K562 treated with DMSO at 1 percent for 4 hours (cell line): Measurements from ENCODE around the gene VPS13D. TPM values are rescaled to one million over a fixed set of nuclear protein-coding genes. Genes with fewer than 3 reads are reported as not detected.

Source experiments
- total RNA-seq: library from RNA; unstranded; fragments of 300-600 nt; gene quantifications from 2 replicates; pipeline ENCODE4 v1.2.3, GENCODE V29; 2022; ENCODE audit not compliant: insufficient read depth

The VPS13D gene, protein sequence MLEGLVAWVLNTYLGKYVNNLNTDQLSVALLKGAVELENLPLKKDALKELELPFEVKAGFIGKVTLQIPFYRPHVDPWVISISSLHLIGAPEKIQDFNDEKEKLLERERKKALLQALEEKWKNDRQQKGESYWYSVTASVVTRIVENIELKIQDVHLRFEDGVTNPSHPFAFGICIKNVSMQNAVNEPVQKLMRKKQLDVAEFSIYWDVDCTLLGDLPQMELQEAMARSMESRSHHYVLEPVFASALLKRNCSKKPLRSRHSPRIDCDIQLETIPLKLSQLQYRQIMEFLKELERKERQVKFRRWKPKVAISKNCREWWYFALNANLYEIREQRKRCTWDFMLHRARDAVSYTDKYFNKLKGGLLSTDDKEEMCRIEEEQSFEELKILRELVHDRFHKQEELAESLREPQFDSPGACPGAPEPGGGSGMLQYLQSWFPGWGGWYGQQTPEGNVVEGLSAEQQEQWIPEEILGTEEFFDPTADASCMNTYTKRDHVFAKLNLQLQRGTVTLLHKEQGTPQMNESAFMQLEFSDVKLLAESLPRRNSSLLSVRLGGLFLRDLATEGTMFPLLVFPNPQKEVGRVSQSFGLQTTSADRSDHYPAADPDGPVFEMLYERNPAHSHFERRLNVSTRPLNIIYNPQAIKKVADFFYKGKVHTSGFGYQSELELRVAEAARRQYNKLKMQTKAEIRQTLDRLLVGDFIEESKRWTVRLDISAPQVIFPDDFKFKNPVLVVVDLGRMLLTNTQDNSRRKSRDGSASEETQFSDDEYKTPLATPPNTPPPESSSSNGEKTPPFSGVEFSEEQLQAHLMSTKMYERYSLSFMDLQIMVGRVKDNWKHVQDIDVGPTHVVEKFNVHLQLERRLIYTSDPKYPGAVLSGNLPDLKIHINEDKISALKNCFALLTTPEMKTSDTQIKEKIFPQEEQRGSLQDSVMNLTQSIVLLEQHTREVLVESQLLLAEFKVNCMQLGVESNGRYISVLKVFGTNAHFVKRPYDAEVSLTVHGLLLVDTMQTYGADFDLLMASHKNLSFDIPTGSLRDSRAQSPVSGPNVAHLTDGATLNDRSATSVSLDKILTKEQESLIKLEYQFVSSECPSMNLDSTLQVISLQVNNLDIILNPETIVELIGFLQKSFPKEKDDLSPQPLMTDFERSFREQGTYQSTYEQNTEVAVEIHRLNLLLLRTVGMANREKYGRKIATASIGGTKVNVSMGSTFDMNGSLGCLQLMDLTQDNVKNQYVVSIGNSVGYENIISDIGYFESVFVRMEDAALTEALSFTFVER (N-terminal part only)
- 33.8 and 43.7 TPM in 2 replicates for total RNA-seq

DNA sequence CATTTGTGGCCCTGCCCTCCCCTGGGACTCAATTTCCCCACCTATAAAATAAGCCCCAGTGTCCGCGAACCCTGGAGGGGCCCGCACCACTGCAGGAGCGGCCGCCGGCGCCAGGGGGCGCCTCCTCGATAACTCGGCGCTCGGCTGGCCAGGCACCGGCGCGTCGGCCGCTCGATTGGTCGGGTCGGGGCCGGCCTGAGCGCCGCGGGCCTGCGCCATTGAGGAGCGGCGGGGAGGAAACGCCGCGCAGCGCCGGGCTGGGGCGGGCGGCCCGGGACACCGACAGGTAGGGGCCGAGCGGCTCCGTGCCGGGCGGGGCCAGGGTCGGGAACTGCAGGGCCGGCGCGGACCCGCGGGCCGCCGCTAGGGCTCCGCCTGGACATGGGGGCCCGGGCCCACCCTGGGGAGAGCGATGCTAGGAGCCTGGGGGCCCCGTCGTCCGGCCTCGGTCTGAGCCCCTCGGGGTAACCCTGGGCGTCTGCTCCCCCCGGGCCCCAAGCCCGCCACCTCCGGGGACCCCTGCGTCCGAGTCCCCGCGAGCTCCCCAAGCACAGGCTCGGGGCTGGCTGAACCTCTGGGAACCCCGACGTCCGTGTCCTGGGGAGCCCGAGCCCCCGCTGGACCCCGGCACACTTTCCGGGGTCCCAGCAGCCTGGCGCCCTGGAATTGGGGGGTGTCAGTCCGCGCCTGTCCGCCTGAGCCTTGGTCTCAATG, at the start of gene VPS13D:
Gene VPS13D (plus strand): TSS at position 196 of the 714 bp plus-strand sequence. CDS start 4,237 bp downstream, outside the sequence.

Other genes starting within 250 kb of the VPS13D start
- 78.0 and 79.2 TPM in 2 replicates for gene MFN2, start 249.6 kb upstream of the VPS13D start, total RNA-seq
- gene MIIP, start 210.5 kb upstream of the VPS13D start, total RNA-seq: 114 and 127 TPM in 2 replicates
- gene TNFRSF8, start 166.7 kb upstream of the VPS13D start, total RNA-seq: 11.9 and 14.9 TPM in 2 replicates
- gene TNFRSF1B, start 63.0 kb upstream of the VPS13D start, total RNA-seq: 41.9 and 56.8 TPM in 2 replicates